Activated CD8-positive, alpha-beta memory T cell treated with anti-CD3 and anti-CD28 coated beads for 48 hours (primary cell): ENCODE results near the gene CUL5.
"Not testable (repeated sequence)": the region's sequence is repeated elsewhere in the genome, so short reads cannot be mapped to it uniquely, and the experiment has no call there.

Experiments
- DNase-seq, 3 experiments: peaks; one replicate each; pipeline ENCODE4 v3.0.0-alpha.2; 2020; ENCODE audit warnings: low read depth in 2 of 3, low spot score in 2 of 3

The CUL5 gene

DNA sequence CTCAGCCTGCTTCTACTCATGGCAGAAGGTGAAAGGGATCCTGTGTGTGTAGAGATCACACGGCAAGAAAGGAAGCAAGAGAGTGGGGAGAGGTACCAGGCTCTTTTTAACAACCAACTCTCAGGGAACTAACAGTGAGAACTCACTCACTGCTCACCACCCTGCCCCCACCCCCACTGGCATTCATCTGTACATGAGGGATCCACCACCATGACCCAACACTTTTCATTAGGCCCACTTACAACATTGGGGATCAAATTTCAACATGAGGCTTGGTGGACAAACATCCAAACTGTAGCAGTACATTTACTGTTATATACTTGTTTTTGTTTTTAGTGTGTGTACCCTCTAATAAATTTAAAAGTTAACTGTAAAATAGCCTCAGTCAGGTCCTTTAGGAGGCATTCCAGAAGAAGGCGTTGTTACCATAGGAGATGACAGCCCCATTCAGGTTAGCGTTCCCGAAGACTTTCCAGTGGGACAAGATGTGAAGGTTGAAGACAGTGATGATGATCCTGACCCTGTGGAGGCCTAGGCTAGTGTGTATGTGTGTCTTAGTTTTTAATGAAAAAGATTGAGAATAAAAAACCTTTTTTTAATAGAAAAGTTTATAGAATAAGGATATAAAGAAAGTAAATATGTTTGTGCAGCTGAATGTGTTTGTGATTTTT is 11.3 kb downstream of the CUL5 start:
- no peak for DNase-seq

DNA sequence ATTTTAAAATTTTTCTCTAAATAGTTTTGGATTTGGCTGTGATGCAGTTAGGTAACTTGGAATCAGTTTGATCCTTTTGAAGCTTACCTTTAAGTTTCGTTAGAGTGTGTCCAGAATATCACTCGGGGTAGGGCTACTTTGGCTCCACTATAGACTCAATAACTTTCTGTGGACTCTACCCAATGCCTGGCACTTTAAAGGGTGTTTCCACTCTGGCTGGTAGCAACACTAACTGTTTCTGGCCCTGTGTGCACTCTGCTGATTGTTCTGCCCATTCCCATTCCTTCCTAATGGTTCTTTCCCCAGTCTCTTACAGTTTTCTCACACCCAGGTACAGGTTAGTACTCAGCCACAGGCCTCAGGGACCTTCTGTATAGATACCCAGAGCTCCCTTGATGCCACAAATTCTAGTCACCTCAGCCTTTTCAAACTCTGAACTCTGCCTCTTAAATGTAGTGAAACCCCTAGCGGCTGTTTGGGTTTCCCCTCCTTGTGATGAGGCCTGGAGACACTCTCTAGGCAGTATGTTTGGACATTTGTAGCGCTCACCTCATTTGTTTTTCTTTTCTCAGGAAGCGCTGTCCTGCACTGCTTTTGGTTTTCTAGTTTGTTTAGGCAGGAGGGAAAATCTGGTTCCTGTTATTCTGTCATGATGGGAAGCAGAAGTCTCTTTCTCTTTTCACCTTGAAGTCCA is 16.8 kb downstream of the CUL5 start:
- no peak for DNase-seq

DNA sequence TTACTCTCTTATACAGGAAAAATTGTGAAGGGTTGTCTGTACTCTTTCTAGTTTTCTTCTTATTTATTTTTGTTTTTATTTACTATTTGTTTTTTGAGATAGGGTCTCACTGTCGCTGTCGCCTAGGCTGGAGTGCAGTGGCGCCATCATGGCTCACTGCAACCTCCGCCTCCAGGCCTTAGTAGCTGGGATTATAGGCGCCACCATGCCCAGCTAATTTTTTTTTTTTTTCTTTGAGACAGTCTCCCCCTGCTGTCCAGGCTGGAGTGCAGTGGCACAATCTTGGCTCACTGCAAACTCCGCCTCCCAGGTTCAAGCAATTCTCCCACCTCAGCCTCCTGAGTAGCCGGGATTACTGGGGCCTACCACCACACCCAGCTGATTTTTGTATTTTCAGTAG is 18.4 kb downstream of the CUL5 start:
- DNase-seq, result no peak

DNA sequence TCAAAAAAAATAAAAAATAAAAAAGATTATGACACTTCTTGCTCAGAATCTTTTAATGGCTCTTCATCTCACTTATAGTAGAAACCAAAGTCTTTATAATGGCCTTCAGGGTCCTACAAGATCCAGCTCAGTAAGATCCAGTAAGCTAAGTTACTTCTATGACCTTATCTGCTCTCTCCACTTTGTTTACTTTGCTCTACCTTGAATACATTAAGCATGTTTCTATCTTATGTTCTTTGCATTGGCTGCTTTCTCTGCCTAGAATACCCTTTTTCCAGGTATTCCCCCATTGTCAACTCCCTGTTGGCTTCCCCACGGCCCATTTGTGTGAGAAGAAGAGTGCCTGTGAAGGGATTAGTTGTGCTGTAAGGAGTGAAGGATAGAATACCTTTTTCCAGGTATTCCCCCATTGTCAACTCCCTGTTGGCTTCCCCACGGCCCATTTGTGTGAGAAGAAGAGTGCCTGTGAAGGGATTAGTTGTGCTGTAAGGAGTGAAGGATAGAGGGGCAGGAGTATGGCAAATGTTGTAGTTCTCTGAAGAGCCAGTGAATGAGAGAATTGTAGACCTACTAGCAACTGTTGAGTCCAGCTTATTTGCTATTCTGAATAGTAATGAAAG is 20.2 kb downstream of the CUL5 start:
- not testable (repeated sequence) for DNase-seq

DNA sequence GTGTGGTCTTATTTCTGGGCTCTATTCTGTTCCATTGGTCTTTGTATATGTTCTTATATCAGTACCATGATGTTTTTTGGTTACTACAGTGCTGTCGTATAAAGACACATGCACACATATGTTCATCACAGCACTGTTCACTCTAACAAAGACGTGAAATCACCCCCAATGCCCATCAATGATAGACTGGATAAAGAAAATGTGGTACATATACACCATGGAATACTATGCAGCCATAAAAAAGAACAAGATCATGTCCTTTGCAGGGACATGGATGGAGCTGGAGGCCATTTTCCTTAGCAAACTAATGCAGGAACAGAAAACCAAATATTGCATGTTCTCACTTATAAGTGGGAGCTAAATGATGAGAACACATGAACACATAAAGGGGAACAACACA is 22.9 kb downstream of the CUL5 start:
- DNase-seq, result not testable (repeated sequence)

DNA sequence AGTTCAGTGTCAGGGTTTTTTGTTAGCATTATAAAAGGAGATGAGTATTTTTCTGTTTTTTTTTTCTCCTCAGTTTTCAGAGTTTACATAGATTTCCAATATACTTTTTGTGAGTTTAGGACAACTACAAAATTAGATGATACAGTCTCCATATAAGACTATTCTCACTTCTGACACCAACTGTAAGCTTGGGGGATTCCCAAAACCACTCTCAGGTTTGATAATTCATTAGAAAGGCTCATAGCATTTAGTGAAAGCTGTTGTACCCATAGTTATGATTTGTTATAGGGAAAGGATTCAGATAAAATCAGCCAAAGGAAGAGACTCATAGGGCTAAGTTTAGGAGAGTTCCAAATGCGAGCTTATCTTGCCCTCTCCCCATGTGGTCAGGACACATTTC is 24.1 kb downstream of the CUL5 start:
- DNase-seq, result no peak

DNA sequence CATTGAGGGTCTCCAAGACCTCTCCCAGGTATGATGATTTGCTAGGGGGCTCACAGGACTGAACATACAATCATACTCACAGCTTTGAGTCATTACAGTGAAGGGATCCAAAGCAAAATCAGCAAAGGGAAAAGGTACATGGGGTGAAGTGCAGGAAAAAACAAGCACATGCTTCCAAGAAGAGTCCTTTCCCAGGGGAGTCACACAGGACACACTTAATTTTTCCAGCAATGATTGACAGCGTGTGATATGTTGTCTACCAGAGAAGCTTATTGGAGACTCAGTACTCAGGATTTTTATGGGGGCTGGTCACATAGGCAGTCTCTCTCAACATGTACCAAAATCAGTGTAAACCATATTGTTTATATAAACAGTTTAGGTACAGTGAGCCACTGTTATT is 25.3 kb downstream of the CUL5 start:
- DNase-seq, result no peak

DNA sequence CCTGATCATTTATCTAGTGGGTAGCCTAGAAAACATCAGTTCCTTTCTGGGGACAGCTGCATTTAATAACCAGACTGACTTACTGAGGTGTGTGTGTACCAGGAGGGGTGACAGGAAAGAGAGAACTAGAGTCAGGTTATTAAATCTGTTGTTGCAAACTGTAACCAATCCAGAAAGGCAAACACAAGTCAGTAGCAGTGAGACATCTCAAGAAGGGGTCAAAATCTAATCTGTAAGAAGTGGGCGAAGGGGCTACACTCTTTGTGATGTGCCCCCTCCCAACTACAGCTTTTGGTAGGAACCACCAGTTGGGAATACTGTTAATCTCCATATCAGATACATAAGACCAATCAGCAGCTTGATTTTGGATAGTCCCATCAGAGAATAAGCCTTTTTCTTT is 26.3 kb downstream of the CUL5 start:
- no peak for DNase-seq

DNA sequence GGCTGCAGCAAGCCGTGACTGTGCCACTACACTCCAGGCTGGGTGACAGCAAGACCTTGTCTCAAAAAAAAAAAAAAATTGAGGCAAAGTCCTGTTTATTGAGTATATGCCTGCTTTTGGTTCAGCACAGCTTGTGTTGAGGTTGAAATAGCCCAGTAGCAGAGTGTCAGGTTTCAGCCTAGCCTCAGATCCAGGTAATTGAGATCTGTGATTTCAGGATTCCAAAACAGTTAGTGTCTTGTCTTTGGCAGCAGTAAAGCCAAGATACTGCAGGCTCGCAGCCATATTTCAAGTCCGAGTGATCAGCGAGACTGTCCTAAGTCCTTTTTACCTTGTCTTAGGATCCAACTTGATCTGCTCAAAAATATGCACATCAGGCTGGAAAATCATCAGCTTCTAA is 27.0 kb downstream of the CUL5 start:
- no peak for DNase-seq

DNA sequence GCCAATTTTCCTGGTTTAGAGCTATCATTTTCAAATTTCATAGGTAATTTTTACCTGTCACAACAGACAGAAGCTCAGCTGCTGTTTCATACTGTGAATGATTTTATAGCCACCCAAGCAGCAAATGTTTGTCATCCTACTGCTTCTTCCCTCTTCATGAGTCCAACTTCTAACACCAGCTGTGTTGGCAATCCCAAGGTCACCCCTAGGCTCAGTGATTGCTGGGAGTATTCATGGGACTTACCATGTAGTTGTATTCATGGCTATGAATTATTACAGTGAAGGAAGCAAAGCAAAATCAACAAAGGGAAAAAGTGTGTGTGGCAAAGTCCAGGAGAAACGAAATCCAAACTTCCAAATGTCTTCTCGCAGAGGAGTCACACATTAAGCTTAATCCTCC is 28.5 kb downstream of the CUL5 start:
- no peak for DNase-seq

DNA sequence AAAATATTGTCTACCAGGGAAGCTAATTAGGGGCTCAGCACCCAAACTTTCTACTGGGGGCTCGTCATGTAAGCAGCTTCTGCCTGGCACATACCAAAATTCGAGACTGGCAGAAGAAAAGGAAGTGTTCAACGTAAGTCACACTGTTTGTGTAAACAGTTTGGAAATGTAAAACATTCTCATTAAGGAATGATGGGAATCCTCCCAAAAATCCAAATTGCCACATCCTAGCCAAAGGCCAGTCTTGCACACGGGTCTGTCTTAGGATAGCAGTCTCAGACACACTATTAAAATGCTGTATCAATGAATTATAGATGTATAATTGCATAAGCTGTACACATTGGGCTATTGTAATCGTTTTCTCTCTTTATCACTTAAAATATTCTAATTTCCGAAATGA is 28.9 kb downstream of the CUL5 start:
- DNase-seq, result no peak

DNA sequence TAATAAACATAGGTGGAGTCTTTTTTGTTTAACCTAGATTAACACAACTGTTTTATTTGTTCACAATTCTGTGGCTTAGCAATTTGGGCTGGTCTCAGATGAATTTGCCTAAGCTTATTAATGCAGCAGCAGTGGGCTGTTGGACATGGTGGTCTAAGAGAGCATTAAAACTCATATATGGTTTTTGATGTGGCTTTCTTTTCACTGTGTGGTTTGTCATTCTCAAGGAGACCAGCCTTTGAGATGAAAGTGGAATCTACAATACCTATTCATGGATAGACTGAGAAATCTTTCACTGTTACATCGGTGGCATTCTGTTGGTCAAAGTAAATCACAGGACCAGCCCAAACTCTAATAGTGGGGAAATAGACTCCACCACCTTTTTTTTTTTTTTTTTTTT is 39.6 kb downstream of the CUL5 start:
- DNase-seq, result no peak

DNA sequence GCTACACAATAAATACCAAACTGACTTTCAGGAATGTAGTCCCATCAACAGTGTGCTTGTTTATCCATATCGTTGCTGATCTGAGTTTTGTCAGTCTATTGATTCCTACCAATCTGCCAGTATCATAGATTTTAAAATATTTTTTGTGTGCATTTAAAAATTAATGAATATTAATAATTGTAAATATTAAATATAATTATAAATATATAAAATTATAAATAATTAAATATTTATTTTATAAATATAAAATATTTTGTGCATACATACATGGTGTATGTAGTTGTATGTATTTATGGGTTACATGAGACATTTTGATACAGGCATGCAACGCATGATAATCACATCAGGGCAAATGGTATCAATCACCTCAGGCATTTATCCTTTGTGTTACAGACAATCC is 53.6 kb downstream of the CUL5 start:
- no peak for DNase-seq

DNA sequence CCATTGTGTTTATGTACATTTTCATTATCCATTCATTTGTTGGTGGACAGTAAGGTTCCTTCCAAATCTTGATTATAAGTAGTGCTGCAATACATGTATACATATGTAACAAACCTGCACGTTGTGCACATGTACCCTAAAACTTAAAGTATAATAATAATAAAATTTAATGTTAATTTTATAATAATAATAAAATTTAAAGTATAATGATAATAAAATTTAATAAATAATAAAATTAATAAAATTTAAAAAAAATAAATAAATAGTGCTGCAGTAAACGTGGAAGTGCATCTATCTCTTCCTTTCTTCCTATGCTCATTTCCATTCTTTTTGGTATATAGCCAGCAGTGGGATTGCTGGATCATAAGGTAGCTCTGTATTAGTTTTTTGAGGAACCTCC is 54.7 kb downstream of the CUL5 start:
- DNase-seq, result no peak

DNA sequence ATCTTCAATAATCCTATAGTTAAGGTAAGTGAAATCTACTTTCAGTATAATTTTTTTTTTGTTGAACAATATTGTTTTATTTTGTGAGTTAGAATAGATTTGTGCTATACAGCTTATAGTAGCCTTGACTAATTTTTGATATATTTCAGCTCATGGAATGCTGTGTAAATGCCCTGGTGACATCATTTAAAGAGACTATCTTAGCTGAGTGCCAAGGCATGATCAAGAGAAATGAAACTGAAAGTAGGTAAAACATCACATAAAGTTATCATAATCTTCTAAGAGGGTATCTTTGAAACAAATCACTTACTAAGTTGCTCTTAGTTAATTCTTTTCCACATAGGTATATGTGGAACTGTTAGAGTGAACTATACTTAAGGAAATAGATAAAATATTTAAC is 61.2 kb downstream of the CUL5 start:
- DNase-seq, result no peak

DNA sequence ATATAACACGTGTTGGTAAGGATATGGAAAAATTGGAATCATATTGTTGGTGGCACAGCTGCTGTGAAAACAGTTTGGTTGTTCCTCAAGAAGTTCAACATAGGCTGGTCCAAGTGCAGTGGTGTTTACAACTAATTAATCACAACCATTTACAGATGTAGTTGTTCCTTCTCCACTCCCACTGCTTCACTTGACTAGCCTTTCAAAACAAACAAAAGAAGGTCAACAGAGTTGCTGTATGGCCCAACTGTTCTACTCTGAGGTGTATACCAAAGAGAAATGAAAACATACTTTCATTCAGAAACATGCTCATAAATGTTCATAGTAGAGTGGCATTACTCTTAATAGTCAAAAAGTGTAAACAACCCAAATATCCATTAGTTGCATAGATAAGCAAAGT is 76.1 kb downstream of the CUL5 start:
- no peak for DNase-seq

DNA sequence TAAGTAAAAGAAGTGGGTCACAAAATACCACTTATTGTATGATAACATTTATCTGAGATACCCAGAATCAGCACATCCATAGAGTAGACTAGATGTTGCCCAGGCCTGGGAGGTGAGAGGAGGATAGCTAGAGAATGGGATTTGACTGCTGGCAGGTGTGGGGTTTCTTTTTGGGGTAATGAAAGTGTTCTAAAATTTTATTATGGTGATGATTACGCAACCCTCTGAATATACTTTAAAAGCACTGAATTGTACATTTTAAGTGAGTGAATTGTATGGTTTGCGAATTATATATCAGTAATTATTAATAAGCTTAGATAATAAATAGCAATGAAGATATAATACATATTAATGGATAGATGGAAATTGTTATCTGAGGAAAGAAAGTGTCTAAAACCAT is 77.0 kb downstream of the CUL5 start:
- no peak for DNase-seq

DNA sequence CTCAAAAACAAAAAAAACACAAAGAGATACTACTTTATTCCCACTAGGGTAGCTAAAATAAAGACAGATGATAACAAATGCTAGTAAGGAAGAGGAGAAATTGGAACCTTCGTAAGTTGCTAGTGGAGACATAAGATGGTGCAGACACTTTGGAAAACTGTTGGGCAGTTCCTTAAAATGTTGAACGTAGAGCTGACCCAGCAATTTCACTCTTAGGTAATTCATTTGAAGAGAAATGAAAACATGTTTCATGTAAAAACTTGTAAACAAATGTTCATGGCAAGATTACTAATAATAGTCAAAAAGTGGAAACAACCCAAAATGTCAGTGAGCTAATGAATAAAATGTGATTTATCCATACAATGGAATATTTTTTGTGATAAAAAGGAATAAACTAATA is 83.4 kb downstream of the CUL5 start:
- no peak for DNase-seq

DNA sequence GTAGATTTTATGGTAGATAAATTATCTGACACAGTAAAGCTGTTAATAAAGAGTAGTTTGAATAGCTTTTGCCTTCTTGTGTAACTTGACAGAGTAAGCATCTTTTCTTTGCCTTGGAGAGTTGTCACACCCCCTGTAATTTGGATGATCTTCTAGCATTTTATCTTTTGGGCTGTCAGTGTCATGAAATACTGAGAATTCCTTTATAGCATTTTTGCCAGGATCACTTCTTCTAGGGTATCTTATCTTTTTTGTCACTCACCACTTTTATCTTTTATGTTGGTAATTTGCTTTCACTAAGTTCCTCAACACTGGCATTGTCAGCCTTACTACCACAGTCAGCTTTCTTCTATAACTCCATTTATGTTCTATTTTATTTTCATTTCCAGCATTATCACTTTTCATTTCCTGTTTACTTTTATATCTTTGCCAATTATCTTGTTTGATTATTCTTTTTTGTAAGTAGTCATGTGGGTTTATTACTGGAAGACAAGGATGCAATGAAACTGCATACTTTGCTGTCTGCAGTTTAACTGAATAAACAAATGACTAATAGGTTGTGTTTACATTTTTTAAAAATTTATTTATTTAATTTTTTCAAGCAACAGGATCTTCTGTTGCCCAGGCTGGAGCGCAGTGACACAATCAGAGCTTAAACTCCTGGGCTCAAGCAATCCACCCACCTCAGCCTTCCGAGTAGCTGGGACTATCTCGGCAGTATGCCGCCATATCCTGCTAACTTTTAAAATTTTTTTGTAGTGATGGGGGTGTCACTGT is 84.6 kb downstream of the CUL5 start:
- no peak for DNase-seq

DNA sequence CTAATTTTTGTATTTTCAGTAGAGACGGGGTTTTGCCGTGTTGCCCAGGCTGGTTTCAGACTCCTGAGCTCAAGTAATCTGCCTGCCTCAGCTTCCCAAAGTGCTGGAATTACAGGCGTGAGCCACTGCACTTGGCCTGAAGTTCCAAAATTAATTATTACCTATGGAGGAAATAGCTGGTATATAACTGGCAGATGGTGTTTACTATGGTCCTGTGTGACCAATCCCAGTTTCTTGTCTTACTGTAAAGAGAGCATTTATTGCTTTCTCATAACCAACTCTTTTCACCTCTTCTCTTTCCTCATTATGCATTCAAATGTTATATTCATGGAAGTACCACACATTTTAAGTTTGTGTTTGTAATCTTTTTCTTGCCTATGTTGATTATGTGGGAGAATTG is 88.5 kb downstream of the CUL5 start:
- DNase-seq, result no peak

DNA sequence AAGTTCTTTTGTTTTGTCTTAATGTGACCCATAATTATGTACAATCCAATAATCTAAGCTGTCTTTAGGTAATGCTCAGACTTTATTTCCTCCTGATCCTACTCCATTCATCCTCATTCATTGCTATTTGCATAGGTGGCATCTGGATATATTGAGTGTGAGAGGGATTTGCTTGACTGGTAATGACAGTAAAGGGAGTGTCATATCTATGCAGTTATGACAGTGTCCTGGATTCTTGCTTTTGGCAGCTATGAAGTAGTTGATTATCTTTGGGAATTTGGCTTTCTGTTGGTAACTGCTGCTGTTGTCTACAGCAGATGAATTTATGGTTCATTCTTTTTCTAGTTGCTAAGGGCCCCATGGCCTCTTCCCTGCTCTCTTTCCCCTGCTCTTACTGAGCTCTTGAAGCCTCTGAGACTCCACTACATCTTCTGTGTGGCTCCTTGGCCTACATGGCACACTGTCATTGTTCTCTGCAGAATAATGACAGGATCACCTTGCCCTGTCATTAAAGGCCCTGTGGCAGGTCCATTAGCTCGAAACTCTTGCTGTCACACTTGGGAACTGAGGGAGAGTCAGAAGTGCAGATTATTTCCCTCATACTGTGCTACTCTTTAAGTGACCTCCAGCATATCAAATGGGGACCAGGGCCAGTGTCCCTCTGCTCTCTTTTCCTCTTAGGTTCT is 92.5 kb downstream of the CUL5 start:
- DNase-seq, result no peak
